ES-I3 (cell line): Measurements from ENCODE around the gene TRMT11.

Experiments used
- H3K36me3 ChIP-seq: 2 replicates; pipeline ENCODE4 v1.6.1; 2013; ENCODE audit warnings: mild to moderate bottlenecking, low read length, control low read depth, moderate library complexity; ENCODE audit not compliant: insufficient read depth
- H3K4me1 ChIP-seq: 2 replicates; pipeline ENCODE4 v1.6.1; 2013; ENCODE audit warnings: mild to moderate bottlenecking, control low read depth, low read length; ENCODE audit not compliant: insufficient read depth
- H3K9ac ChIP-seq: 2 replicates; pipeline ENCODE4 v1.6.1; 2013; ENCODE audit warnings: low read depth, mild to moderate bottlenecking, low read length, moderate library complexity
- H3K9me3 ChIP-seq: 2 replicates; pipeline ENCODE4 v1.6.1; 2013; ENCODE audit warnings: mild to moderate bottlenecking, low read length, moderate library complexity; ENCODE audit not compliant: control insufficient read depth, insufficient read depth

TRMT11 gene

DNA sequence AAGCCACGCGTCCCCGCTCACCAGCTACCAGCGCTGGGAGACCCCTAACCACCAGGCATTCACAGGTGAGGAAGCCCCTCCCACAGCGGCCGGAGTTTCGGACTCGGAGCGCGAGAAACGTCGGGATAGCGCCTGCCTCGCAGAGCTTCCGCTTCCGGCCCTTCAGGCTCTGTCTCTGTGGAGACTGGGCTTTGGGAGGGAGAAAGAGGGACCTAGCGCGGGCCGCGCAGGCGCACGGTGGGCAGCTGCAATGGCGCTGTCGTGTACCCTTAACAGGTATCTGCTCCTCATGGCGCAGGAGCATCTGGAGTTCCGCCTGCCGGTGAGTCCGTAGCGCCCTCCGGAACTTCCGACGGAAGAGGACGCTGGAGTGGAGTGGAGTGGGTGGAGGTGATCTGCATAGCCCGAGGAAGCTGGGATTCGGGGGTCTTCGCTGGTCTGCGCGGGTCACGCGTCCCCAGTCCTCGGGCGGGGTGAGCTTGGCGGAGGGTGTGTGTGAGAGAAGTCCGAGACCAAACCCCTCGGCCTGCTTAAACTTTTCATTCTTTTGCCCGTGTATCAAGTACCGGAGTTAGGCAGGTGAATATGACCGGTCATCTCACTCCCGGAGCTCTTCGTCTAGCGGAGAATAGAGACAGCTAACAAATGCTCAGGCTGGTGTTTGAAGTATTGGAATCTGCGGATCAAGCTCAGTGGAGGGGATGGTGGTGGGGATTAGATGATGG, at the start of gene TRMT11:
TSS of gene TRMT11 (plus strand) at position 240 of the 725 bp plus-strand sequence. CDS start at position 251, 11 bp downstream.
- H3K36me3 ChIP-seq = no peaks in the 10 kb centered on the region
- peak within 1 kb of the TSS; percentile 84 for H3K9ac ChIP-seq
- peaks cover 26% of the 10 kb centered on the region for H3K4me1 ChIP-seq
- no peaks in the 10 kb centered on the region for H3K9me3 ChIP-seq

DNA sequence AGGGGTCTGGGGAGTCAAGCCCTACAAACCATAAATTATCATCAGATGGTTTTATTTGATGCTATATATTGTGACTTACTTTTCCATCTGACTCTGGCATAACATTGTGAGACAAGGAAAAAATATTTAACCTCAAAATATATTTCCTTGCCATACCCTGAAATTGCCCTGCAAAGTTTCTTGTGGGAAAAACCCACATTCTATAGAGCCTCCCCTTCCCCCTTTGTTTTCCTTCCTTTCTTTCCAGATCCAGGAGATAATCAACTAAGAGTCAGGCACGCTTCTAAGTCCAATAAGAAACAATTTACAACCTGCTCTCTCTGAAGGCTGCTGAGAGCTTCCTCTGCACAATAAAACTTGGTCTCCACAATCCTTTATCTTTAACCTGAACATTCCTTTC, 47.3 kb upstream of the TRMT11 start:
- H3K9ac ChIP-seq = no peak overlapping the region
- no peaks in the 10 kb centered on the region for H3K9me3 ChIP-seq
- H3K36me3 ChIP-seq = no peaks in the 10 kb centered on the region
- no peaks in the 10 kb centered on the region for H3K4me1 ChIP-seq

DNA sequence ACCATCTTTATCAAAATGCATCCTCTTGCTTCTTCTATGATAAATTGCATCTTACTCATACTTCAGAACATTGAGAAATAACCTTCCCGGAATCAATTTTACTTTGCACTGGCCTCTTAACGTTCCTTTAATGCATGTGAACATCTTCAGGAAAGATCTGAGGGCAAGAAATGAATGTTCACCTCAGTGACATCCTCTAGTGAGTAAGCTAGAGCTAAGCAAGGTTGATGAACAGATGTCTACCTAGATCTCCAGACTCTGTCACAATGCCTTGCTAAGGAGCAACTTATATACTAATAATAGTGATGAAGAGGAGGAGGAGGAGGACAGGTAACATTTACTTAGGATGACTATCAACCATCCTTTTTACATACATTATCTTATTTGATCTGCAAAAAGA, 46.5 kb upstream of the TRMT11 start:
- Histone ChIP-seq H3K36me3 (no peaks in the 10 kb centered on the region), H3K9me3 (no peaks in the 10 kb centered on the region), H3K4me1 (no peaks in the 10 kb centered on the region), H3K9ac (no peak overlapping the region)

DNA sequence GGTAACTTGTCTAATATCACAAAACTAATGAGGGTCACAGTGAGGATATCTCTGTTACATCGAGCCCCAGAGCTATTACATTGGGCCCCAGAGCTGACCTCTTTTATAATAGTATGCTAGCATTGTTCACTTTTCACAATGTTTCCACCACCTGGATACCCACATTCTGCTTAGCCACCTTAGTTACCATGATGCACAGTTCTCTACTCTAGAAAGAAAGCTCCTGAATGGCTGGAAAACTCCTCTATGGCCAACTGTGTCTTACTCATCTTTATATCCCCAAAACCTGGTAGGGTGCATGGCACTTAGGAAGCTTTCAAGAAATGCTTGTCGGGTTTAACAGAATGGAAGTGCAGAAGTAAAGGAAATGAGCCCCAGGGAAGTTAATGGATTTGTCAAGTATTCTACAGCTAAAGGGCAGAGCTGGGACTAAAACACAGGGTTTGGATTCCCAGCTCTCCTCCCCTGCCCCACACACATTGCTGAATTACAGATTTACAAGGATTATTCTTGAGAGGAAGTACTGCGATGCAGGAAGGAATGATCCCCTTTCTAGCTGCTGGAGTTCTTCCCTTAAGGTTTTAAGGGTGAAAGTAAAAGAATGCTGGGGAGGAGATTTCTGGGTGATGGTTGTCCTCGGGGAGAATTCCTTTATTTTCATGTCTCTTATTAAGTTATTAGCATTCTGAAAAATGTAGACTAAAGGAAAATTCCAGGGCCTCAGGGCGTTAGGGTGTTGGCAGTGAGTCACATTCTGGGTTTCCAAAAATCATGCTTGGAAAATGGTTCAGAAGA, 45.9 kb upstream of the TRMT11 start:
- no peaks in the 10 kb centered on the region for H3K36me3 ChIP-seq
- no peaks in the 10 kb centered on the region for H3K4me1 ChIP-seq
- H3K9me3 ChIP-seq = no peaks in the 10 kb centered on the region
- no peak overlapping the region for H3K9ac ChIP-seq

DNA sequence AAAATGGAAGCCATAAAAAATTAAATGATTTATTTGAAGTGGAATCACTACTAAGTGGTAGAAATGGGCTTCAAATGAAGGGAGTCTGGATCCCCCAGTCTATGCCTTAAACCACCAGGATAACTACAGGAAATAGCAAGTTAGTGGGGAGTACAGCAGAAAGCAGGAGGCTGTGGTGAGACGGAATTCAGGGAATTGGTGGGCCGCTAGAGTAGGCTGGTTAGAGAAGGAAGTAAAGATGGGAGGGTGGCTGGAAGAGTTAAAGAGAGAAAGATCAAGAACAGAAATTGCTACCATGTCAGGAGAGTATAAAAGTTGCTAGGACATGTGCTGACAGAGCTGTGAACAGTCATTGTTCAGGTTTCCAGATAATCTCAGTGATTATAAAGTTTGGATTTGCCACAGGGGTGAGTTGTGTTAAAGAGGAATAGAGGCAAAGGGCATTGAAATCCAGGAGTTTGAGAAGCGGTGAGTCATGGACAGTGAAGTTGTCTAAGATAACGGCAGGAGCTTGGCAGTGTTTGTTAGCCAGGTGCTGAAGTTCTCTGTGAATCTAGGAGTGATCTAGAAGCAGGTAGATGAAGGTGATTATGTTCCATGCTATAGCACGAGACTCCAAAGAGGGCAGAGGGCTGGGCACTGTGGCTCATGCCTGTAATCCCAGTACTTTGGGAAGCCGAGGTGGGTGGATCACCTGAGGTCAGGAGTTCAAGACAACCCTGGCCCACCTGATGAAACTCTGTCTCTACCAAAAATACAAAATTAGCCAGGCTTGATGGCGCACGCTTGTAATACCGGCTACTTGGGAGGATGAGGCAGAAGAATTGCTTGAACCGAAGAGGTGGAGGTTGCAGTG, 43.4 kb upstream of the TRMT11 start:
- Histone ChIP-seq H3K36me3 (no peaks in the 10 kb centered on the region), H3K4me1 (no peaks in the 10 kb centered on the region)

DNA sequence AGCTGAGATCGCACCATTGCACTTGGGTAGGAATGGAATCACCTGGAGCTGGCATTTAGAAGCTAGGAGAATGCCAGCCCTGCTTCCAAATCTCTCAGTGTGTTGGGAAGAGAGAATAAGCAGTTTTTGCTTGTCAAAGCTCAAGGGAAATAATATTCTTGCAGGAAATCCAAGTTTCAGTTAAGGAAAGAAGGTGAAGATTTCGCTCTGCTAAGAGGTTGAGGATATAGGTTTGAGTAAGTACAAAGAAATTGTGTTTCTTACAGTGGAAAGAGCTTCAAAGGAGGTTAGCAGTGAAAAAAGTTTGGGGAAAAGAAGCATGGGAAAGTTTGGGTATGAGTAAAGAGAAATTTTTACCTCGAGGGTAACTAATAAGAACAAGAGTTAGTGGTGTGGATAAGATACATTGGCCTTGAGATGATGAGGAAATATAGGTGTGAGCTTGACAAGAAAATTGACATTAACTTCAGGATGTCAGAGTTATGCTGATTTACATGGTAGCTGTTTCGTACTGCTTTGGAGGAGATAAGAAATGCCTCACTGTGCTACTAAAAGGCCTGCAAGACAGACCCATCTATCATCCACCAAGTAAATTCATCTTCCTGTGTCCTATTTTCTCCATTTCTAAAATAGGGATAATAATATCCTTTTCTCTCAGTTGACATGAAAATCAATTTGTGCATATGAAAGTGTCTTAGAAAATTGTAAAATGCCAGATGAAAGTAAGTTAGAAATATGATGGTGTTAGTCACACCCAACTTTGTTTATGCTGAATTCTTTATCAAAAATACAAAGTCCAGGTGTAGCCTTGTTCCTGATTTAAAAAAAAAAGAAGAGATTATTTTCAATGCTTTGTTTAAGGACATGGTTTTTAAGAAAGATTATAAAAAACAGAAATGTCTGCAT, 42.6 kb upstream of the TRMT11 start:
- no peak overlapping the region for H3K9ac ChIP-seq
- no peaks in the 10 kb centered on the region for H3K4me1 ChIP-seq

More for the DNA sequence above, 43.4 kb upstream of the TRMT11 start:
- Histone ChIP-seq H3K9me3 (no peaks in the 10 kb centered on the region), H3K9ac (no peak overlapping the region)

DNA sequence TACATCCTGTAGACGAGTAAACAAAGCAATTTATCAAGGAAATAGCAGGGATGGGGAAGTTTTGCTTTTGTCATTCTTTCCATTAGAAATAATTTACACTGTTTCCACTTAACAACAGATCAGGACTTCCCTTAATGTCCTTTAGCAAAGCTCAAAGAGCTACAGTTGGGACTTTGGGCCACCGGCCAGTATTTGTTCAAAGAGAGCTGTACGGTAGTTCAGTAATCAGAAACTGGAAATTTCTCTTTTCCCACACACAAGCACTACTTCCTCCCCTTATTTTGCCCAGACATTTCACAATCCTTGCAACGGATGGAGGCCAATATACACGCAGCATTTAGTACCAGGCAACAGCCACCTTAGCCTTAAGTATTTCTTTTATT, 41.9 kb upstream of the TRMT11 start:
- H3K9me3 ChIP-seq = no peaks in the 10 kb centered on the region
- H3K9ac ChIP-seq = no peak overlapping the region
- no peaks in the 10 kb centered on the region for H3K36me3 ChIP-seq
- no peaks in the 10 kb centered on the region for H3K4me1 ChIP-seq

More for the DNA sequence above, 42.6 kb upstream of the TRMT11 start:
- H3K9me3 ChIP-seq = no peaks in the 10 kb centered on the region
- H3K36me3 ChIP-seq = no peaks in the 10 kb centered on the region

DNA sequence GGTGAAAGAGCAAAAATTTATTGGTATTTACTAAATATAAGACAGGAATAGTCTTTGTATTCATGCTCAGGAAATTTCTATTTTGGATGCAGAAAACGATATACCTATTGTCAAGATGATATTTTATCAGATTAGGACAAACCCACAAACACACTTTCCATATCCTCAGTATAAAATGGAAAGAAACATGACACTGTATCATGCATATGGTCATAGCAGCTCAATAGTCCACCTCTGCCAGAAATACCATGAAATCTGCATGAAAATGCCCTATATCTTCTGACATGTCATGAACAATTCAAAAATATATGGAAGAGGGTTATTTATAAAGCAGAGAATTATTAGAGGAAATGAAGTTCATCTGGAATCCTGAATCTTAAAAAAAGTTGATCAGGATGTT, 41.4 kb upstream of the TRMT11 start:
- no peaks in the 10 kb centered on the region for H3K9me3 ChIP-seq
- H3K4me1 ChIP-seq = 0 out of 2 replicates have a peak, but pooled peaks cover 4% of the 10 kb centered on the region
- no peaks in the 10 kb centered on the region for H3K36me3 ChIP-seq
- no peak overlapping the region for H3K9ac ChIP-seq

DNA sequence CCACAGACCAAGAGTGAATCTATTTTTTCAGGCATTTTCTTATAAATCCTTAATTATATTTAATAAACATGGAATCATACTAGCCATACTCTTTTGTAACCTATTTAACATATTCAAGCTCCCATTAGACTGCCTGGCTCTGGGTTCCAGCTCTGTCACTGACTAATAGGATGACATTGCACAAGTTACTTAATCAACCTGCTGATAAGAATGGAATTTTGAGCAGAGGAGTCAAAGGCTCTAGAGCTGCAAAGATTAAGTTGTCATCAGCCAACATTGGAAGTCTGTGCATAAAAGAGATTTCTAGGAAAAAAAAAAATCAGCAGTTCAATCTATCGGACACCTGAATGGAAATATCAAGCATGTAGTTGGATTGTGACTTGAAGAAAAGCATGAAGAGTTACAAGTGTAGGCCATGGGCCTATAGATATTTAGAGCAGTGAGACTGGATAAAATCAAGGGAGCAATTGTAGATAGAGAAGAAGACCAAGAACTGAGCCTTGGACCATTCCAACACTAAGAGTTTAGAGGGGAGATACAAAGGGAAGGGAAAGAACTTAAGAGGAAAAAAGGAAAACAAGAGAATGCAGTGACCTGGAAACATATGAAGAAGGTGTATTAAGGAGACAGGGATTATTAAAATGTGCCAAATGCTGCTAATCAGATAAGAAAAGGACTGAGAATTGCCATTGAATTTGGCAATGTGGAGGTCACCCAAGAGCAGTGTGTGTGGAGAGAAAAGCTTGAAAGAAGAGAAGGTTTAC, 40.8 kb upstream of the TRMT11 start:
- H3K9me3 ChIP-seq = no peaks in the 10 kb centered on the region
- no peaks in the 10 kb centered on the region for H3K36me3 ChIP-seq
- no peak overlapping the region for H3K9ac ChIP-seq
- H3K4me1 ChIP-seq = 0 out of 2 replicates have a peak, but pooled peaks cover 9% of the 10 kb centered on the region

DNA sequence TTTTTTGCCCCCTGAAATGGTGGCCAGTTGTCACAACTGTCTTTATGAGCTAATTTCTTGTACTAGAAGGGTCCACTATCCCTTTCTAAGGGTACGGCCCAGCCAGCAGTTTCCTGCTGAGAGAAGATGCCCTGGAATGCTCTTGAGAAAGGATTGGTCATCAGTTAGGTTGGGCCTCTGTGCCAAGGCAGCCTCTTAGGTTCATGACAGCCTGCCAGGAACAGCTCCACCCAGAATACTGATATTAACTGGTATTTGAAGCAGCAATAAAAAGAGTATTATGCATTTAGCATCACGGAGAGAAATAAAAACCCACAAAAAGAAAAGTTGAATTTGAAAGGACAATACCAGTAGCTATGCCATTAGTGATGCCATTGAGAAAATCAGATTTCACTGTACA, 38.7 kb upstream of the TRMT11 start:
- Histone ChIP-seq H3K36me3 (no peaks in the 10 kb centered on the region), H3K9me3 (no peaks in the 10 kb centered on the region), H3K4me1 (0 out of 2 replicates have a peak, but pooled peaks cover 9% of the 10 kb centered on the region), H3K9ac (no peak overlapping the region)

DNA sequence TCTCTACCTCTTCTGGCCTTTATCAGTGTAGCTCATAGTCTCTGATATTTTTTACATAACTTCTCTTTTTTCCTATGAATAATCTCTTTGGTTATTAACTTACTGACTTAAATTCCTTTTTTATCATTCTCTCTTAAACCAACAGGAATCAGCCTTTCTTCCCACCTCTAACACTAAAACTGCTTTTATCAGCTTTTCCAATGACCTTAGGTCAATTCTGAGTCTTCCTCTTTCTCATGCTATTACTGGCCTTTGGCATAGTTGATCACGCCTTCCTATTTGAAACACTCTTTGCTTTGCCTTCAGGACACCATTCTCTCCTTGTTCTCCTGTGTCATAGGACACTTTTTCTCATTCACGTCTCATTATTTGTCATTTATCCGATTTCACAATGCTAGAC, 37.9 kb upstream of the TRMT11 start:
- no peaks in the 10 kb centered on the region for H3K9me3 ChIP-seq
- no peak overlapping the region for H3K9ac ChIP-seq
- no peaks in the 10 kb centered on the region for H3K36me3 ChIP-seq
- 0 out of 2 replicates have a peak, but pooled peaks cover 9% of the 10 kb centered on the region for H3K4me1 ChIP-seq

DNA sequence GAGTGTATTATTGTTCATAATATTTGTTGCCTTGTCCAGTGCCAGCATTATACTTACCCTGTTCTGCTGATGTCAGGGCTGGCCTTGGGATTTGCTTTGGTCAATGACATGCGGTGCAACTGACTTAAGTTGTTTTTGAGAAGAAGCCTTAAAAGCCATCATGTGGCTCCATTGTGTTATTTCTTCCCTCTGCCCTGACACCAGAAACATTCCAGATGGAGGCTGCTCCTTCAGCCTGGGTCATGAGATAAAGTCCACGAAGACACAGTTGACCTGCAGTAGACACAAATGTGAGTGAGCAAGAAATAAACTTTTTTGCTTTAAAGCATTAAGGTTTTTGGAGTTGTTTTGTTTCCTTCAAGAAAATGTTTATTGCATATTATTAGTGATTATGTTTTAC, 37.3 kb upstream of the TRMT11 start:
- H3K4me1 ChIP-seq = 0 out of 2 replicates have a peak, but pooled peaks cover 9% of the 10 kb centered on the region
- H3K36me3 ChIP-seq = no peaks in the 10 kb centered on the region
- H3K9ac ChIP-seq = no peak overlapping the region
- no peaks in the 10 kb centered on the region for H3K9me3 ChIP-seq

DNA sequence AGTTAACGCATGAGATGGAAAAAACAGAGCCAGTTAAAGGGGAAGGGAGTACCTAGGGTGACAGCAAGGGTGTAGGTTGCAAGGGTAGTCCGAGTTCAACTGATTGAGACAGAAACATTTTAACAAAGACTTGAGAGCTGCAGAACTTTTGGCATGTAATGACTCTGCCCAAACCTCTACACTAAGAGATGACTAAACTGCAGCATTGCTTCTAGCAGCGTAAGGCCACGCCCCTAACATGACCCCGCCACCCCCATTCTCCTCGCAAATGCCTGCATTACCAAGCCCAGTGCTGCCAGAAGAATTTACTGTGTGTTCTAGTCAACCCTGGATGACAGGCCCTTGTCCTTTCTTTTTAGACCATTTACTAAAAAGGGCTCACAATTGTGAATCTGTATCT, 36.0 kb upstream of the TRMT11 start:
- no peaks in the 10 kb centered on the region for H3K9me3 ChIP-seq
- no peaks in the 10 kb centered on the region for H3K36me3 ChIP-seq
- 0 out of 2 replicates have a peak, but pooled peaks cover 9% of the 10 kb centered on the region for H3K4me1 ChIP-seq
- H3K9ac ChIP-seq = no peak overlapping the region
